Inflammatory macrophage treated with lipopolysaccharide for 1 hour (primary cell): ENCODE measurements around the gene ZNF215.
"Not testable (repeated sequence)": the region's sequence is repeated elsewhere in the genome, so short reads cannot be mapped to it uniquely, and the experiment has no call there.

Source experiments
- DNase-seq, 2 donors: peaks; one replicate each; pipeline ENCODE4 v3.0.0-alpha.2; 2020 to 2022

ZNF215 gene

GRCh38 chr11:6943131-6943530, 16.9 kb downstream of the ZNF215 start:
- DNase-seq, result no peak

DNA sequence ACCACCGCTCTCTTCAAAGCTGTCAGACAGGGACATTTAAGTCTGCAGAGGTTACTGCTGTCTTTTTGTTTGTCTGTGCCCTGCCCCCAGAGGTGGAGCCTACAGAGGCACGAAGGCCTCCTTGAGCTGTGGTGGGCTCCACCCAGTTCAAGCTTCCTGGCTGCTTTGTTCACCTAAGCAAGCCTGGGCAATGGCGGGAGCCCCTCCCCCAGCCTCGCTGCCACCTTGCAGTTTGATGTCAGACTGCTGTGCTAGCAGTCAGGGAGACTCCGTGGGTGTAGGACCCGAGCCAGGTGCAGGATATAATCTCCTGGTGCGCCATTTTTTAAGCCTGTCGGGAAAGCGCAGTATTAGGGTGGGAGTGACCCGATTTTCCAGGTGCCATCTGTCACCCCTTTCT, 28.0 kb downstream of the ZNF215 start:
- not testable (repeated sequence) for DNase-seq

DNA sequence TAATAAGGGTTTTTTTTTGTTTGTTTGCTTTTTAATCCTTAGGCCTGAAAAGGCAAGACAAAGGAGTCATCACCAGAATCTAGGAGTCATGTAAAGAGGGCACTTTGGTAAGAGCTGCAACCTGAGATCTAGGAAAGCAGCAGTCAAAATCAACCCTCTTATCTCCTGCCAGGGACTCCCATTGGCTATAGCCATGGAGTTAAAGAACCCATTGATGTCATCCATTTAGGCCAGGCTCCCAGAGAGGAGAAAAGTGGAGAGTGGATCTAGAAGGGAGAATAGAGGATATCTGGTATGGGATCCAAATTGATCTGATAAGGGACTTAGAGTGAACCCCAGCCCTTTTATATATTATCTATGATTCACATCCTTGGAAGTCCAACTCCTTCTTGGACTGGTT, 35.9 kb downstream of the ZNF215 start:
- DNase-seq, result no peak

DNA sequence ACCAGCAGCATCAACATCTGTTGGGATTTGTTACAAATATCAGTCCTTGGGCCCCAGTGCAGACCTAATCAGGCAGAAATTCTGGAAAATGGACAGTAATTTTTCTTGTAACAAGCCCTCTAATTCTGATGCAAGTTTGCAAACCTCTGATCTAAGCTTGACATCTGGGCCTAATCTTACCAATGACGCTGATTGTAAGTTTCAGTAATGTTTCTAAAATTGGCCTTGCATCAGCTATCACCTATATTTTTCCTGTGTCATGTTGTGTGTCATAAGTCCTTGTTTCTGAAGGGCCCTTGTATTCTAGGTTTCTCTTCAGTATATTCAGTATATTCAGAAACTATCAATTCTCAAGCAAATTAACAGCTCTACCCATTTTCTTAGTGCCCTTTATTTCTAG, 36.4 kb downstream of the ZNF215 start:
- no peak for DNase-seq

DNA sequence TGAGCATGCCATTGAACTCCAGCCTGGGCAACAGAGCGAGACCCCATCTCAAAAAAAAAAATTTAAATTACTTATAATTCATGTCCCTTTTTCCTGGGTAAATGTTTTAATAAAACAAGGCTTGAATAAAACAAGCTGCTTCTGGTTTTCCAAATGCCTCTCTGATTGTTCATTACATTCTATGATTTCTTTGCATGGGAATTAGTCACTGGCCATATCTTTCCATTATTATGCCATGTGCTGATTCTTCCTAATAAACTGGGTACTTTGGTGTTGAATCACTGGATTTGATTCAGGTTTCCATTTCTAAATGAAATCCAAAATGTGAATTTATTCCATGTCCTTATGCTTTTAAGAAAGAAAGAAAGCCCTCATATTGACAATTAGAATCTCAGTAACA, 42.6 kb downstream of the ZNF215 start:
- DNase-seq, result no peak

GRCh38 chr11:6969854-6970253, 43.6 kb downstream of the ZNF215 start:
- DNase-seq, result not testable (repeated sequence)

DNA sequence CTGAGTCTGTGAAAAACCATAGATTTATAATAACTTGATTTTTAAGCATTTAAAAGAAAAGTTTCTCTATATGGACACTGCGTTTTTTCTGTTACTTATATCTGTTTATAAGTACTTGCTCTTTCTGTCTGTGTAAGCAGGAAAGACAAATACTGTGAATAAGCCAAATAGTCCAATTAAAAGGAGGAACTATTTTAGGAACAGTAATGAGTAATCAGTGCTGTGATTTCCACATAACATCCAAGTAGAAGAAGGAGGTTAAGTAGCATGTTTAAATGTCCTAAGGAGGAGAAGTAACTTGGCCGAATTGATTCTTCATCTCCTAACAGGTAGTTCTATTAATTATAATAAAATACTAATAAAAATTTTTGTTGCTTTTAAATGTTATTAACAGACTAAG, 53.1 kb downstream of the ZNF215 start:
- peak; percentile 3 to 5 for DNase-seq

DNA sequence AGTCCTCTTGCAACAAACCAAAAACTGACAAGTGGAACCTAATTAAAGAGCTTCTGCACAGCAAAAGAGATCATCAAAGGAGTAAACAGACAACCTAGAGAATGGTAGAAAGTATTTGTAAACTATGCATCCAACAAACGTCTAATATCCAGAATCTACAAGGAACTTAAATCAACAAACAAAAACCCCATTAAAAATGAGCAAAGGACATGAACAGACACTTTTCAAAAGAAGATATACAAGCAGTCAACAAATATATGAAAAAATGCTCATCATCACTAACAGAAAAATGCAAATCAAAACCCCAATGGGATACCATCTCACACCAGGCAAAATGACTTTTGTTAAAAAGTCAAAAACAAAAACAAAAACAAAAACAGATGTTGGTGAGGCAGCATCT, 60.3 kb downstream of the ZNF215 start:
- DNase-seq, result no peak

GRCh38 chr11:6988506-6988905, 62.3 kb downstream of the ZNF215 start:
- no peak for DNase-seq

GRCh38 chr11:6991227-6991626, 65.0 kb downstream of the ZNF215 start:
- no peak for DNase-seq

DNA sequence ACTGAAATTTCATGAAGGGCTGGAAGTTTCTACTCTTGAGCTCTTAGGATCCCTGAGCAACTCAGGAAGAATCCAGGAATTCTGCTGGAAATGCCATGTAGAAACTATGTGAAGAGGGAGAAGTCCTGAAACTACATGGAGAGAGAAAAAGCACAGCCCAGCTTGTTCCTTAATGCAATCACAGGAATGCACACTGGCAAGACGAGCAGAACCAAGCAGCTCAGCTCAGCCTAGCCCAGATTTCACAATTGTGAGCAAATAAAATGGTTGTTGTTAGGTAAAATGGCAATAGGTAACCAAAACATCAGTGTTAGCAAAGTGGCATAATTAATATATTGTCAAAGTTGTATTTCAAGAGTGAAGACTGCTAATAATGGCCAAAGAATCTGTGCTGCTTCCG, 65.8 kb downstream of the ZNF215 start:
- DNase-seq, result no peak

GRCh38 chr11:6992457-6993417, 66.5 kb downstream of the ZNF215 start:
- no peak for DNase-seq

DNA sequence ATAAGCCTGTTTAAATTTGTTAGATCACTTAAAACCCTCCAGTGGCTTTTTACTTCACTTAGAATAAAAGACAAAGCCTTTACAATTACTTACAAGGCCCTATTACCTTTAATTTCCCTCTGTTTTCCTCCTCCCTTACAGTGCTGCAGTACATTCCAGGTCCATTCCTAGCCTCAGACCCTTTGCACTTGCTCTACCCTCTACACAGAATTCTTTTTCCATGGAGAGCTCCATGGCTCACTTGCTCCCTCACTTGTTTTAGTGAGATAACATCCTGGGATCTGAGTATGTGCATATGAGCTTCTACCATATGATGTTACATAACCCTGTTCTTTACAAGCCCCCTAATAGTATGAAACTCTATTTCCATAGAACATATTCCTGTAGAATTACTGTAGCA, 69.5 kb downstream of the ZNF215 start:
- DNase-seq, result no peak

- DNase-seq, result peak; percentile 69 to 84
These were observed 78.3 kb downstream of the ZNF215 start for GRCh38 chr11:7004482-7004881.
